ENCODE measurements around the gene CLDN6. TPM values are rescaled to one million over a fixed set of nuclear protein-coding genes. Genes with fewer than 3 reads are reported as not detected.
A peak's percentile ranks its signal among the peaks of the same experiment; 100 is the strongest.

Gene CLDN6
- total and polyA plus RNA-seq, 2 of the 13 experiments (the other 11 are each of a cell fraction or from before 2014, with no cell fraction given), result 5.9 to 7.6 TPM

- TF ChIP-seq SKIL (CRISPR knock-in tag; IDR thresholded peaks at IDR 0.05; ENCODE audit: borderline replicate concordance) (no peak), ZNF550 (CRISPR knock-in tag; IDR thresholded peaks at IDR 0.05; ENCODE audit: borderline replicate concordance) (no peak), MXI1 (IDR thresholded peaks at IDR 0.05; ENCODE audit: borderline replicate concordance, low read depth, low read length) (peak; percentile 71; the same call in 2 of the 3 replicates), ATF5 (CRISPR knock-in tag; IDR thresholded peaks at IDR 0.05; ENCODE audit: low read depth) (no peak), TOE1 (CRISPR knock-in tag; IDR thresholded peaks at IDR 0.05) (no peak)
Measured at GRCh38 chr16:3023669-3024478, 5.9 kb upstream of the CLDN6 start, which contains the start of the genes HCFC1R1 and THOC6 (continued).

GRCh38 chr16:3023415-3023668 lies 5.4 kb upstream of the CLDN6 start:
- peaks cover 16 to 17% of the 10 kb centered on the region in 2 experiments; a peak in 4 of 5 replicates for H3K36me3 ChIP-seq (replicated peaks in 1 of 2; ENCODE audit: control insufficient read depth in 1 of 2, insufficient read depth in 2 of 2, low read length in 2 of 2)
- intact Hi-C loops (cut with micrococcal nuclease; ENCODE audit: unreplicated experiment) (no loop called here), in situ Hi-C loops (cut with HindIII; ENCODE audit: extremely low pct_ligation_motif_present, low pct_unique_long_range_greater_than_20kb) (no loop called here)
- ATAC-seq (no peak), DNase-seq (ENCODE audit: low spot score) (no peak), FAIRE-seq (no peak)
- H4K20me1 ChIP-seq (ENCODE audit: insufficient read depth, low read length), result peaks cover 31% of the 10 kb centered on the region; the same call in 1 of the 2 replicates
- H3K4me3 ChIP-seq (replicated peaks in 1 of 3; ENCODE audit: insufficient read depth in 1 of 3, low read depth in 2 of 3, low read length in 3 of 3), result peak overlapping the region; percentile 62 to 93 (median 65)
- peaks cover 5% of the 10 kb centered on the region for H3K79me2 ChIP-seq (ENCODE audit: insufficient read depth, low read length)
- WGBS (ENCODE audit: low lambda C conversion rate), result no CpG with 5 or more reads among the region's 6 CpGs
- no peaks in the 10 kb centered on the region; a peak in 2 of 5 replicates for H3K27me3 ChIP-seq (ENCODE audit: control insufficient read depth in 1 of 2, insufficient read depth in 2 of 2, low read length in 2 of 2)
- peak overlapping the region; percentile 99 for H3K9ac ChIP-seq (ENCODE audit: insufficient read depth, low read depth, low read length)
- CTCF ChIA-PET (ENCODE audit: low intra/inter-chr PET ratio, low total read pairs), result no interaction called here
- POLR2A ChIA-PET, result interaction anchor here (1.2 to 18.8 kb wide), 13 partner anchors 8 to 271 kb away, joined by 3 to 750 read pairs (median 4); partner anchors contain the start of genes CLDN9, IL32, KREMEN2 and PKMYT1
- H2AFZ ChIP-seq (ENCODE audit: low read length), result no peak overlapping the region
- H3K4me1 ChIP-seq (ENCODE audit: insufficient read depth, low read length), result peaks cover 50% of the 10 kb centered on the region
- no TSS peak for BruUV-seq (replicated peaks)
- H3K27ac ChIP-seq (ENCODE audit: extremely low read length, insufficient read depth, low read length), result peak overlapping the region; percentile 93
- peak overlapping the region; percentile 85 for H3K4me2 ChIP-seq (ENCODE audit: low read depth, low read length)
- no peaks in the 10 kb centered on the region for H3K9me3 ChIP-seq (ENCODE audit: low read length)
- TF ChIP-seq ZNF691 (CRISPR knock-in tag; IDR thresholded peaks at IDR 0.05; ENCODE audit: borderline replicate concordance, low read depth), result no peak
- no peak for TF ChIP-seq ZBTB39 (CRISPR knock-in tag; IDR thresholded peaks at IDR 0.05)
- TF ChIP-seq ZNF713 (CRISPR knock-in tag; IDR thresholded peaks at IDR 0.05), result no peak
- TF ChIP-seq NR3C1 (CRISPR knock-in tag; IDR thresholded peaks at IDR 0.05), result no peak
- TF ChIP-seq MXD4 (CRISPR knock-in tag; IDR thresholded peaks at IDR 0.05), result no peak
- no peak for TF ChIP-seq KLF16 (CRISPR knock-in tag; IDR thresholded peaks at IDR 0.05)
- no peak for TF ChIP-seq ZNF124 (CRISPR knock-in tag; IDR thresholded peaks at IDR 0.05)
- no peak for TF ChIP-seq ZNF615 (CRISPR knock-in tag; IDR thresholded peaks at IDR 0.05; ENCODE audit: borderline replicate concordance)
- TF ChIP-seq ZNF121 (CRISPR knock-in tag; IDR thresholded peaks at IDR 0.05), result no peak; the same call in 1 of the 2 replicates
- TF ChIP-seq ZZZ3 (CRISPR knock-in tag; IDR thresholded peaks at IDR 0.05; ENCODE audit: borderline replicate concordance), result no peak
- no peak for TF ChIP-seq JUND (CRISPR knock-in tag; IDR thresholded peaks at IDR 0.05)
- no peak for TF ChIP-seq SYNCRIP (IDR thresholded peaks at IDR 0.05; ENCODE audit: insufficient read depth, low read depth, low read length)
